VCaP (cell line): Measurements from ENCODE around the gene MYL4.

Source experiments
- H3K27ac ChIP-seq: fragments of 450-650 bp; 2 replicates; pipeline ENCODE4 v1.5.1; 2017
- TF ChIP-seq, protein P1 (sequence below): fragments of 450-650 bp; conservative IDR thresholded peaks from 2 replicates; pipeline ENCODE4 v1.5.1; 2017; ENCODE audit warnings: mild to moderate bottlenecking, moderate library complexity

The MYL4 gene

DNA sequence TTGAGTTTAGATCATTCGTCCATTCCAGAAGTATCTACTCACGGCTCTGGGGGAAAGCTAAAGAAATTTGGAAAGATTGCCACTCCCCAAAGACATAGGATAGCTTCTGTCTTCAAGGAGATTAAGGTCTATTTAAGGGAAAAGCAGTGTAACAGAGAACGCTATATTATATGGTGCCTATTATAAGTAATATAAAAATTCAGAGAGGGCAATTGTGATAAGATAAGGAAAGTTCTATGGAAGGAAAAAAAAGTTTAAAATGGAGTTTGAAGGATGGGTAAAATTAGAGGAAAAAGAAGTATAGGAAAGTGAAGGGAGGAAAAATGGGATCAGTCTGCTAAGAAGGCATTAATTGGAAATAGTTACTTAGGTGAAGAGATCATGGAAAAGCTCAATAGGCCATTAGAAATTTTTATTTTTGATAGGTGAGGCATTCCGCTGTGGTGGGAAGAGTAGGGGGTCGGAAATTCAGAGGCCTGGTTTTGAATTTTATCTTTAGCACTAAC lies 19.4 kb upstream of the MYL4 start:
- peak overlapping the region; percentile 94 for H3K27ac ChIP-seq
- TF ChIP-seq, protein P1, sequence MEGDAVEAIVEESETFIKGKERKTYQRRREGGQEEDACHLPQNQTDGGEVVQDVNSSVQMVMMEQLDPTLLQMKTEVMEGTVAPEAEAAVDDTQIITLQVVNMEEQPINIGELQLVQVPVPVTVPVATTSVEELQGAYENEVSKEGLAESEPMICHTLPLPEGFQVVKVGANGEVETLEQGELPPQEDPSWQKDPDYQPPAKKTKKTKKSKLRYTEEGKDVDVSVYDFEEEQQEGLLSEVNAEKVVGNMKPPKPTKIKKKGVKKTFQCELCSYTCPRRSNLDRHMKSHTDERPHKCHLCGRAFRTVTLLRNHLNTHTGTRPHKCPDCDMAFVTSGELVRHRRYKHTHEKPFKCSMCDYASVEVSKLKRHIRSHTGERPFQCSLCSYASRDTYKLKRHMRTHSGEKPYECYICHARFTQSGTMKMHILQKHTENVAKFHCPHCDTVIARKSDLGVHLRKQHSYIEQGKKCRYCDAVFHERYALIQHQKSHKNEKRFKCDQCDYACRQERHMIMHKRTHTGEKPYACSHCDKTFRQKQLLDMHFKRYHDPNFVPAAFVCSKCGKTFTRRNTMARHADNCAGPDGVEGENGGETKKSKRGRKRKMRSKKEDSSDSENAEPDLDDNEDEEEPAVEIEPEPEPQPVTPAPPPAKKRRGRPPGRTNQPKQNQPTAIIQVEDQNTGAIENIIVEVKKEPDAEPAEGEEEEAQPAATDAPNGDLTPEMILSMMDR = no peak

DNA sequence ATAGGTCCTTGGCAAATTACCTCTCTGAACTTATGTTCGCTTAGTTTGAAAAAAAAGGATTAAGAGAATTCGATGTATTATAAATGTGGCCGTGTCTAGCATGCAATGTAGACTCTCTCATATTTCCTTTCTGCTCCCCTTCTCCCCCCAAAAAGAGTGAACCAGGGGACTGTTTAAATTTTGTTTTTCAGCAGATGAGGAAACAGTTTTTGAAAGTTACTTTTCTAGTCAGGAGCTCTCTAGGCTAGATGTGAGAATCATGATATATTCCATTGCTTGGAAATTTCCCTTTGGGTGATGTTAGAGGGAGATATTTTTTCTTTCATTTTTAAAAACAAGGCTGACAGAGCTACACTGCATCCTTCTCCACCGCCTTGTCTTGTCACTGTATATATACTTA lies 18.9 kb upstream of the MYL4 start:
- H3K27ac ChIP-seq = peak overlapping the region; percentile 94; the same call in 1 of the 2 replicates
- TF ChIP-seq, protein P1 = no peak

DNA sequence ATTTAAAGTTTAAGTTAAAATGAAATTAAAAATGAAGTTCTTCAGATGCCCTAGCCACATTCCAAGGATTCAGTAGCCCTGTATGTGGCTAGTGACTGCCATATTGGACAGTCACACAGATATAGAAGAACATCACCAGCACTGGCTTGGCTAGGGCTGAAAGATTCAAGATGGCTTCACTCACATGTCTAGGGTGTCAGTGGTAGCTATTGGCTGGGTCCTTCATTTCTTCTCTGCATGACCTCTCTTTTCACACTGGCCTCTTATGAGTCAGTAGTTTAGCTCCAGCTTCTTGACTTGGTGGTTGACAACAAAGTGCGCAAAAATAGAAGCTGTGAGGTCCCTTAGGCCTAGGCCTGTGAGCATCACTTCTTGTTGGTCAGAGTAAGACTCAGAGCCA lies 18.4 kb upstream of the MYL4 start:
- no peak overlapping the region for H3K27ac ChIP-seq
- TF ChIP-seq, protein P1 = no peak

DNA sequence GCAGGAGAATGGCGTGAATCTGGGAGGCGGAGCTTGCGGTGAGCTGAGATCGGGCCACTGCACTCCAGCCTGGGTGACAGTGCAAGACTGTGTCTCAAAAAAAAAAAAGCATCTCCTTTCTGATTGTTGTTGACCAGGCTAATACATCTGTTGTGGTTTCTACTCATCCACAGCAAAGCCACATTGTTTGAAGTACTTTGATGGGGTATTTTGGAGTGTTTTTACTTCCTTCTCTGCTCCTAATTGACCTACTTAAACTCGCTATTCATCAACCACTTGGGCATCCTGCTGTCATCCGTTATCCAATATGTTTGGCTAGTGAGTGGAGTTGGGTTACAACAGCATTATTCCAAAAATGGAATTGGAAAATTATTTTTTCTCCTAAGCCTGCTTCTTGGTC lies 16.6 kb upstream of the MYL4 start:
- no peak overlapping the region for H3K27ac ChIP-seq

DNA sequence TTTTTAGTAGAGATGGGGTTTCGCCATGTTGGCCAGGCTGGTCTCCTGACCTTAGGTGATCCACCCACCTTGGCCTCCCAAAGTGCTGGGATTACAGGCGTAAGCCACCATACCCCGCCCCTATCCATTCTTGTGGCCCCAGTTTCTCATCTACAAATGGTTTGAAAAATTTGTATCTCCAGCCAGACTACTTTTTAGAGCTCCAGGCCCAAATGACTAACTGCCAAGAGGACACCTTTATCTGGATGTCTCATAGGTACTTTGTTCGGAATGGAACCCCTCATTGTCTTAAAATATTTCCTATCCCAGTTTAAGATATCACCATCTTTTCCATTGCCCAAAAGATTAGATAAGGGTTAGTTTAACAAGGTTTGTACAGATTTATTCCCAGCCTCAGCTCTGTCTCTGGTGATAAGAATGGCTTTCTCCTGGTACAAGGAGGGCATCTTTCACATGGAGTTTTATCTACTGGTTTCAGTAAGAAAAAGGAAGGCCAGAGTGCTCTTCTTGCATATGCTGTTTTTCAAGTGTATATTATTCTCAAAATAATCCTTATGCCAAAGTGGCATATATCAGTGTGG lies 15.1 kb upstream of the MYL4 start:
- H3K27ac ChIP-seq = no peak overlapping the region
- TF ChIP-seq, protein P1 = no peak

More for the DNA sequence above, 16.6 kb upstream of the MYL4 start:
- TF ChIP-seq, protein P1 = no peak

DNA sequence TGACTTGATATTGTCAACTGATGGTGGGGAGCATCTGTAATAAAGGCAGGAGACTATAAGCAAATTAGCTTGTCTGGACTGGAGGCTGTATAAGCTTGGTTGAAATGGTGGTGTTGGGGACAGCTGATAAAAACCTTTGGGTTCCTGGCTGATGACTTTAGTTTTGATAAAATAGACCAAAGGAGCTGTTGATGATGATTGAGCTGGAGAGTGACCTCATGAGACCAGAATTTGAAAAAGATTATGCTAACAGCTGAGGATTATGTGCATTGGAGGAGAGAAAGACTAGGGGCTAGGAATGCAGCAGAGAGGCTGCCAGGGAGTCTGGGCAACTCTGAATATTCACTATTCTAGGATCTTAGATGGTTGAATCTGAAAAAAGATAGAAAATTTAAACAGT lies 11.3 kb upstream of the MYL4 start:
- no peak overlapping the region for H3K27ac ChIP-seq
- TF ChIP-seq, protein P1 = no peak

DNA sequence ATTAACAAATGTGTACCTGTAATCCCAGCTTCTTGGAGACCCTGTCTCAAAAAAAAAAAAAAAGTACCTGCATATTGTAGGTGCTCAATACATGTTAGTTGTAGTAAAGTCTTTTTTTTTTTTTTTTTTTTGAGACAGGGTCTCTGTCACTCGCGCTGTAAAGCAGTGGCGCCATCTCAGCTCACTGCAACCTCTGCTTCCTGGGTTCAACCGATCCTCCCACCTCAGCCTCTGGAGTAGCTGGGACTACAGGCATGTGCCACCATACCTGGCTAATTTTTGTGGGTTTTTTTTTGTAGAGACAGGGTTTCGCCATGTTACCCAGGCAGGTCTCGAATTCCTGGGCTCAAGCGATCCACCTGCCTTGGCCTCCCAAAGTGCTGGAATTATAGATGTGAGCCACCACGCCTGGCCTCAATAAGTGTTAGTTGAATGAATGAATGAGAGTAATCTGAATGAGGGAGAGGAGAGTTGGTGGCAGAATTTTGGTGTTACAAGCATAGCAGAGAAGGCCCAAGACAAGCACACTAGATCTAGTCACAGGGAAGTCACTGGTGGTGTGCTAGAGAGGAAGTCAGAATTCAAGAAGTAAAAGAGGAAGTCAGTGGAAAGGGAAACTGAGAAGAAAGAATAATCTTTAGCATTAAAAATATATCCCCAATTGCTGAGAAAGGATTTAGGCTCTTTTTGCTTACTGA lies 9.4 kb upstream of the MYL4 start:
- H3K27ac ChIP-seq = no peak overlapping the region
- TF ChIP-seq, protein P1 = no peak
